Natural killer cell (primary cell): ENCODE results near the gene PADI2. TPM values are rescaled to one million over a fixed set of nuclear protein-coding genes. Genes with fewer than 3 reads are reported as not detected.

Experiments
- ATAC-seq, 3 donors: fragments of 150-1000 bp in 2 of 3; fragments of 200-7000 bp in 1 of 3; cut with Tn5 transposase; 1 replicate in 1 of 3; 2 replicates in 2 of 3; pipeline ENCODE4 v1.10.0; 2021; ENCODE audit warnings: mild to moderate bottlenecking in 2 of 3, moderate library complexity in 2 of 3
- DNase-seq, 2 donors: peaks; one replicate each; pipeline versions ENCODE4 v3.0.0 to v3.0.0-alpha.2; 2013 to 2021; ENCODE audit warnings: mixed read lengths in 1 of 2
- H3K27ac ChIP-seq: one replicate; pipeline ENCODE4 v1.5.1; 2013; ENCODE audit warnings: mild to moderate bottlenecking, low read length
- H3K27me3 ChIP-seq: one replicate; pipeline ENCODE4 v1.6.1; 2013; ENCODE audit warnings: low read length; ENCODE audit not compliant: control insufficient read depth, insufficient read depth
- H3K36me3 ChIP-seq: one replicate; pipeline ENCODE4 v1.6.1; 2013; ENCODE audit warnings: low read length; ENCODE audit not compliant: control insufficient read depth, insufficient read depth
- H3K4me1 ChIP-seq: one replicate; pipeline ENCODE4 v1.6.1; 2013; ENCODE audit warnings: low read length; ENCODE audit not compliant: control insufficient read depth, insufficient read depth
- H3K4me3 ChIP-seq: one replicate; pipeline ENCODE4 v1.5.1; 2013; ENCODE audit warnings: low read length
- H3K9me3 ChIP-seq: one replicate; pipeline ENCODE4 v1.6.1; 2013; ENCODE audit warnings: low read length; ENCODE audit not compliant: control insufficient read depth, insufficient read depth
- H3K27ac Mint-ChIP-seq, 2 donors: one replicate each; pipeline ENCODE4 v1.8.0; 2022; ENCODE audit warnings: mild to moderate bottlenecking in 2 of 2, mixed read lengths in 2 of 2, moderate library complexity in 1 of 2
- H3K27me3 Mint-ChIP-seq, 2 donors: one replicate each; pipeline ENCODE4 v1.8.0; 2022; ENCODE audit warnings: low read depth in 2 of 2, mixed read lengths in 2 of 2
- H3K36me3 Mint-ChIP-seq: one replicate; pipeline ENCODE4 v1.8.0; 2022; ENCODE audit warnings: mixed read lengths
- H3K4me1 Mint-ChIP-seq, 2 donors: one replicate each; pipeline ENCODE4 v1.8.0; 2022; ENCODE audit warnings: mixed read lengths in 2 of 2
- H3K4me3 Mint-ChIP-seq: one replicate; pipeline ENCODE4 v1.8.0; 2022; ENCODE audit warnings: mild to moderate bottlenecking, moderate library complexity, mixed read lengths
- H3K9me3 Mint-ChIP-seq, 2 donors: one replicate each; pipeline ENCODE4 v1.8.0; 2022; ENCODE audit warnings: mixed read lengths in 2 of 2
- WGBS: methylation state at CpG from one replicate; pipeline ENCODE4 v1.1.7; 2013; ENCODE audit warnings: missing lambda C conversion rate; ENCODE audit not compliant: insufficient coverage; 5-methylcytosine and 5-hydroxymethylcytosine counted together
- intact Hi-C: fragments of 100-400 bp; cut with micrococcal nuclease; formaldehyde crosslinking; loops from one replicate; pipeline ENCODE4 v1.14.2; 2022
- total RNA-seq, 4 donors: library from RNA; stranded (reverse); fragments of 120-200 nt in 1 of 4; gene quantifications; one replicate each; pipeline versions ENCODE4 v1.2.3 to v1.2.4, GENCODE V29; 2013 to 2022
- TF ChIP-seq, protein P1 (sequence below): fragments of 200-600 bp; IDR thresholded peaks from one replicate; pipeline ENCODE4 v1.8.0; 2022; ENCODE audit warnings: antibody characterized with exemption

The PADI2 gene
- total RNA-seq, 3 donors from 2014 or later (not counting 1 experiment from before 2014, with no cell fraction given): 0.56 to 2.5 (median 0.88) TPM

GRCh38 chr1:17098446-17099317 lies 20.6 kb downstream of the PADI2 start:
- Mint-ChIP-seq H3K27me3 (peaks cover 0 to 3% of the 10 kb centered on the region in 2 donors), H3K27ac (no peak overlapping the region), H3K9me3 (no peaks in the 10 kb centered on the region), H3K36me3 (no peaks in the 10 kb centered on the region), H3K4me3 (no peak overlapping the region), H3K4me1 (peaks cover 0 to 5% of the 10 kb centered on the region in 2 donors)
- Histone ChIP-seq H3K9me3 (no peaks in the 10 kb centered on the region), H3K27me3 (no peaks in the 10 kb centered on the region), H3K27ac (no peak overlapping the region), H3K36me3 (no peaks in the 10 kb centered on the region), H3K4me3 (no peak overlapping the region), H3K4me1 (peaks cover 5% of the 10 kb centered on the region)
- ATAC-seq: peak in 1 of 3 donors; percentile 69
- intact Hi-C loops: no loop called here
- no peak for DNase-seq
- TF ChIP-seq, protein P1, sequence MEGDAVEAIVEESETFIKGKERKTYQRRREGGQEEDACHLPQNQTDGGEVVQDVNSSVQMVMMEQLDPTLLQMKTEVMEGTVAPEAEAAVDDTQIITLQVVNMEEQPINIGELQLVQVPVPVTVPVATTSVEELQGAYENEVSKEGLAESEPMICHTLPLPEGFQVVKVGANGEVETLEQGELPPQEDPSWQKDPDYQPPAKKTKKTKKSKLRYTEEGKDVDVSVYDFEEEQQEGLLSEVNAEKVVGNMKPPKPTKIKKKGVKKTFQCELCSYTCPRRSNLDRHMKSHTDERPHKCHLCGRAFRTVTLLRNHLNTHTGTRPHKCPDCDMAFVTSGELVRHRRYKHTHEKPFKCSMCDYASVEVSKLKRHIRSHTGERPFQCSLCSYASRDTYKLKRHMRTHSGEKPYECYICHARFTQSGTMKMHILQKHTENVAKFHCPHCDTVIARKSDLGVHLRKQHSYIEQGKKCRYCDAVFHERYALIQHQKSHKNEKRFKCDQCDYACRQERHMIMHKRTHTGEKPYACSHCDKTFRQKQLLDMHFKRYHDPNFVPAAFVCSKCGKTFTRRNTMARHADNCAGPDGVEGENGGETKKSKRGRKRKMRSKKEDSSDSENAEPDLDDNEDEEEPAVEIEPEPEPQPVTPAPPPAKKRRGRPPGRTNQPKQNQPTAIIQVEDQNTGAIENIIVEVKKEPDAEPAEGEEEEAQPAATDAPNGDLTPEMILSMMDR: no peak
- WGBS: 65% methylated on average over 13 of the region's 13 CpGs

DNA sequence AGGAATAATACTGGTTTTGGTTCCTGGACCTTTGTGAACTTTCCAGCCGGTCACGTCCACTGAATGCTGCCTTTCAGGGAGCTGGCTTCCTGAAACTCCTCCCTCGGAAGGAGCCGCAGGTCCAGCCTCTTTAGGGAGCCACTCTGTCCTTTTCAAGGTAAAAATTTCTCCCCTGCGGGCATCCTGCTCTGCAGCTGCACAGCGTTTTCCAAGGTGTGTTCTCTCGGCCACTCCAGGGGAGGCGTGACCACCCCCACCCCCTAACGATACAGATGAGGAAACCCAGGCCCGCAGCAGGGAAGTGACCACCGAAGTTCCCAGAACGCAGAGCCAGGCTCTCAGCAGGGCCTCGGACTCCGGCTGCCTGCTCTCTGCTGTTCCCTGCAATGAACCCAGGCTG lies 21.5 kb downstream of the PADI2 start:
- Mint-ChIP-seq H3K27me3 (peaks cover 0 to 3% of the 10 kb centered on the region in 2 donors), H3K4me1 (peaks cover 0 to 5% of the 10 kb centered on the region in 2 donors), H3K36me3 (no peaks in the 10 kb centered on the region), H3K4me3 (no peak overlapping the region), H3K27ac (no peak overlapping the region), H3K9me3 (no peaks in the 10 kb centered on the region)
- H3K4me3 ChIP-seq: no peak overlapping the region
- no peaks in the 10 kb centered on the region for H3K36me3 ChIP-seq
- no peaks in the 10 kb centered on the region for H3K9me3 ChIP-seq
- TF ChIP-seq, protein P1: no peak
- no peak for ATAC-seq
- intact Hi-C loops: no loop called here
- WGBS: 64% methylated on average over 14 of the region's 14 CpGs
- no peak for DNase-seq
- H3K27me3 ChIP-seq: no peaks in the 10 kb centered on the region
- H3K4me1 ChIP-seq: peaks cover 5% of the 10 kb centered on the region
- H3K27ac ChIP-seq: no peak overlapping the region

DNA sequence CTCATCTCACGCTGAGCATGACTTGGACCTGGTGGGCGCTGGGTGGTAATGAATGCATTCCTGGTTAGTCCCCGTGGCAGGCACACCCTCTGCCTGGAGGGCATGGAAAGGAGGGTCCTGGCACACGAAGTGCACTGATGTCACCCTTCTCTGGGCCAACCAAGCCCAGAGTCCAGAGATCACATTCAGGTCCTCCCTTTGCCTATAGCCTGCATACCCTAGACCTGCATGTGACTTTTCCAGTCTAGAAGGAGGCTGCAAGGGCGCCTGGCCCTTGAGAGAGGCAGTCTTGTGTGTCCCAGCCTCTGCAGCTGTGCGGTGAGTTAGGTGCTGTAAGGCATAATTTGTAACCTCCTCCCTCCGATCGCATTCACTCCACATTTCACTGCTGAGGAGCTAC lies 22.1 kb downstream of the PADI2 start:
- Mint-ChIP-seq H3K36me3 (no peaks in the 10 kb centered on the region), H3K4me1 (peaks cover 0 to 5% of the 10 kb centered on the region in 2 donors), H3K9me3 (no peaks in the 10 kb centered on the region), H3K27ac (no peak overlapping the region), H3K27me3 (peaks cover 0 to 3% of the 10 kb centered on the region in 2 donors), H3K4me3 (no peak overlapping the region)
- Histone ChIP-seq H3K4me3 (no peak overlapping the region), H3K27ac (no peak overlapping the region), H3K9me3 (no peaks in the 10 kb centered on the region), H3K4me1 (peaks cover 5% of the 10 kb centered on the region), H3K36me3 (no peaks in the 10 kb centered on the region), H3K27me3 (no peaks in the 10 kb centered on the region)
- intact Hi-C loops: no loop called here
- DNase-seq (no peak), ATAC-seq (no peak)
- TF ChIP-seq, protein P1: no peak
- 92% methylated on average over 8 of the region's 8 CpGs for WGBS
